HepG2 (cell line): ENCODE measurements around the gene MGAT4C. TPM values are rescaled to one million over a fixed set of nuclear protein-coding genes. Genes with fewer than 3 reads are reported as not detected.

Experiments
- ATAC-seq: fragments of 200-7000 bp; cut with Tn5 transposase; 3 replicates; pipeline ENCODE4 v1.9.1; 2020; ENCODE audit warnings: mild to moderate bottlenecking, moderate library complexity
- BruUV-seq: library from RNA; stranded (reverse); fragments of 400-500 nt; replicated peaks from 2 replicates; lab custom pipeline; 2021; lab: Mats Ljungman, UMichigan
- CTCF ChIA-PET: fragments of 300-600 bp; formaldehyde crosslinking; extraction: SDS; loops from one replicate; lab custom pipeline; 2021; ENCODE audit warnings: low total read pairs, inconsistent platforms, low intra/inter-chr PET ratio; lab: Yijun Ruan, JAX
- POLR2A ChIA-PET: fragments of 350-600 bp; sonication (Branson Sonifier 250); formaldehyde crosslinking; loops from one replicate; lab custom pipeline; 2020; ENCODE audit warnings: antibody characterized with exemption, inconsistent platforms; lab: Yijun Ruan, JAX
- DNase-seq: peaks from one replicate; pipeline ENCODE4 v3.0.0-alpha.2; 2015; ENCODE audit warnings: low spot score
- FAIRE-seq: peaks from 3 replicates; lab custom pipeline; 2011; peaks lifted over from hg19 to GRCh38; lab: Jason Lieb, UNC
- H2AFZ ChIP-seq: one replicate; pipeline ENCODE4 v1.6.1; 2011; ENCODE audit warnings: low read length, inconsistent platforms
- H3K27ac ChIP-seq: fragments of 300-600 bp; 3 replicates; pipeline ENCODE4 v1.8.0; 2011; ENCODE audit warnings: mixed run types, mild to moderate bottlenecking, mixed read lengths, low read length, inconsistent platforms; ENCODE audit not compliant: insufficient read depth; ENCODE audit errors: extremely low read length
- H3K27me3 ChIP-seq, 2 experiments: fragments of 200-600 bp in 1 of 2; 2 replicates in 1 of 2; 3 replicates in 1 of 2; pipeline versions ENCODE4 v1.6.0 to v1.8.0; 2011; ENCODE audit warnings: low read length in 2 of 2, mild to moderate bottlenecking in 2 of 2, moderate library complexity in 2 of 2, inconsistent platforms in 1 of 2; ENCODE audit not compliant: insufficient read depth in 2 of 2, control insufficient read depth in 1 of 2
- H3K36me3 ChIP-seq, 2 experiments: fragments of 200-600 bp in 1 of 2; replicated peaks in 1 of 2; 2 replicates in 1 of 2; 3 replicates in 1 of 2; pipeline versions ENCODE4 v1.5.1 to v1.8.0; 2011; ENCODE audit warnings: low read length in 2 of 2, inconsistent platforms in 1 of 2; ENCODE audit not compliant: insufficient read depth in 2 of 2, control insufficient read depth in 1 of 2
- H3K4me1 ChIP-seq: 2 replicates; pipeline ENCODE4 v1.5.1; 2012; ENCODE audit warnings: low read length, inconsistent platforms; ENCODE audit not compliant: insufficient read depth
- H3K4me2 ChIP-seq: 2 replicates; pipeline ENCODE4 v1.6.0; 2011; ENCODE audit warnings: low read depth, low read length, inconsistent platforms
- H3K4me3 ChIP-seq, 3 experiments: fragments of 200-600 bp in 1 of 3; sonication (generic), shearing (Covaris generic) in 1 of 3; replicated peaks in 1 of 3; 2 replicates each; pipeline ENCODE4 v1.5.1; 2011 to 2016; ENCODE audit warnings: low read length in 3 of 3, inconsistent platforms in 2 of 3, low read depth in 2 of 3, mild to moderate bottlenecking in 2 of 3, control low read depth in 1 of 3, mixed read lengths in 1 of 3; ENCODE audit not compliant: insufficient read depth in 1 of 3
- H3K79me2 ChIP-seq: one replicate; pipeline ENCODE4 v1.6.1; 2011; ENCODE audit warnings: low read length, inconsistent platforms; ENCODE audit not compliant: insufficient read depth
- H3K9ac ChIP-seq: 2 replicates; pipeline ENCODE4 v1.6.0; 2011; ENCODE audit warnings: mild to moderate bottlenecking, low read depth, low read length, inconsistent platforms; ENCODE audit not compliant: insufficient read depth
- H3K9me3 ChIP-seq: 2 replicates; pipeline ENCODE4 v1.5.1; 2012; ENCODE audit warnings: mild to moderate bottlenecking, low read length
- H4K20me1 ChIP-seq: 2 replicates; pipeline ENCODE4 v1.6.0; 2011; ENCODE audit warnings: inconsistent platforms, mild to moderate bottlenecking, low read length, moderate library complexity; ENCODE audit not compliant: insufficient read depth
- GPBP1L1 ChIP-seq: sonication (generic); formaldehyde crosslinking; IDR thresholded peaks from 2 replicates; pipeline ENCODE4 v1.5.0; 2020; ENCODE audit warnings: mild to moderate bottlenecking, missing genetic modification reagents
- HNF4A ChIP-seq: sonication (generic); formaldehyde crosslinking; IDR thresholded peaks from 2 replicates; pipeline ENCODE4 v1.4.0; 2020; ENCODE audit warnings: missing genetic modification reagents
- KDM6A ChIP-seq: IDR thresholded peaks from 2 replicates; pipeline ENCODE4 v1.6.1; 2016; ENCODE audit warnings: low read depth
- LBX2 ChIP-seq: sonication (generic); formaldehyde crosslinking; IDR thresholded peaks from 2 replicates; pipeline ENCODE4 v1.5.0; 2020; ENCODE audit warnings: missing genetic modification reagents, mild to moderate bottlenecking, borderline replicate concordance
- NKX3-1 ChIP-seq: sonication (generic); formaldehyde crosslinking; IDR thresholded peaks from 2 replicates; pipeline ENCODE4 v1.5.0; 2020; ENCODE audit warnings: missing genetic modification reagents
- PHF8 ChIP-seq: sonication (generic); formaldehyde crosslinking; IDR thresholded peaks from 2 replicates; pipeline ENCODE4 v1.5.0; 2020; ENCODE audit warnings: missing genetic modification reagents
- RAD51 ChIP-seq: fragments of 450-650 bp; IDR thresholded peaks from 2 replicates; pipeline ENCODE4 v1.6.1; 2016; ENCODE audit warnings: borderline replicate concordance
- TRIM24 ChIP-seq: sonication (generic); formaldehyde crosslinking; IDR thresholded peaks from 2 replicates; pipeline ENCODE4 v1.8.0; 2022; ENCODE audit warnings: mild to moderate bottlenecking, missing genetic modification reagents
- ZC3H4 ChIP-seq: sonication (generic); formaldehyde crosslinking; IDR thresholded peaks from 2 replicates; pipeline ENCODE4 v1.4.0; 2020; ENCODE audit warnings: missing genetic modification reagents, borderline replicate concordance
- ZNF496 ChIP-seq: sonication (generic); formaldehyde crosslinking; IDR thresholded peaks from 2 replicates; pipeline ENCODE4 v1.8.1; 2023; ENCODE audit warnings: mild to moderate bottlenecking, moderate library complexity, missing genetic modification reagents; ENCODE audit not compliant: insufficient replicate concordance
- ZNF781 ChIP-seq: sonication (generic); formaldehyde crosslinking; IDR thresholded peaks from 2 replicates; pipeline ENCODE4 v1.5.1; 2020; ENCODE audit warnings: borderline replicate concordance, mild to moderate bottlenecking, missing genetic modification reagents; ENCODE audit errors: not compliant biosample characterization
- WGBS: methylation state at CpG from one replicate; pipeline ENCODE4 v1.1.6; 2017; ENCODE audit warnings: low lambda C conversion rate; 5-methylcytosine and 5-hydroxymethylcytosine counted together
- in situ Hi-C: cut with HindIII; loops from 2 replicates; pipeline ENCODE4 v1.10.0; 2017; ENCODE audit warnings: low pct_unique_long_range_greater_than_20kb; ENCODE audit not compliant: extremely low pct_ligation_motif_present
- intact Hi-C: fragments of 100-400 bp; cut with micrococcal nuclease; formaldehyde crosslinking; loops from one replicate; pipeline ENCODE4 v1.10.0; 2022; ENCODE audit not compliant: unreplicated experiment
- polyA plus RNA-seq, 8 experiments: library from polyadenylated mRNA; depleted of rRNA in 3 of 8; stranded (reverse) in 7 of 8; unstranded in 1 of 8; fragments of >200 nt; fragmentation: Illumina TruSeq in 4 of 8; extraction: Trizol in 4 of 8; gene quantifications; 2 replicates each; pipeline versions ENCODE4 v1.2.1 to v1.2.3, GENCODE V29; 2011 to 2016; ENCODE audit warnings: low read depth in 4 of 8, missing spikeins in 1 of 8, mixed read lengths in 1 of 8; ENCODE audit not compliant: insufficient read depth in 1 of 8
- total RNA-seq, 5 experiments: library from RNA; depleted of rRNA; stranded (reverse); fragments of >200 nt; fragmentation: Illumina TruSeq; extraction: Trizol; gene quantifications; 2 replicates each; pipeline ENCODE4 v1.2.3, GENCODE V29; 2016; ENCODE audit warnings: low read depth in 1 of 5

MGAT4C gene
- total and polyA plus RNA-seq, 2 of the 13 experiments (the other 11 are each of a cell fraction or from before 2014, with no cell fraction given): not detected

- no peak for TF ChIP-seq NKX3-1 (CRISPR knock-in tag)
- TF ChIP-seq ZC3H4 (CRISPR knock-in tag): no peak
Measured at GRCh38 chr12:86143162-86143561, 113.0 kb downstream of the MGAT4C start (continued).

GRCh38 chr12:86139671-86140070 is 116.5 kb downstream of the MGAT4C start:
- DNase-seq: no peak
- Histone ChIP-seq H3K9me3 (no peaks in the 10 kb centered on the region), H3K9ac (no peak overlapping the region), H3K4me1 (no peaks in the 10 kb centered on the region), H3K4me2 (no peak overlapping the region), H3K27ac (no peak overlapping the region), H4K20me1 (no peaks in the 10 kb centered on the region), H3K79me2 (no peaks in the 10 kb centered on the region), H2AFZ (no peak overlapping the region), H3K4me3 (no peak overlapping the region), H3K27me3 (no peaks in the 10 kb centered on the region), H3K36me3 (no peaks in the 10 kb centered on the region)
- no peak for TF ChIP-seq PHF8 (CRISPR knock-in tag)
- TF ChIP-seq TRIM24 (CRISPR knock-in tag): no peak
- in situ Hi-C loops: no loop called here
- intact Hi-C loops: no loop called here
- no TSS peak for BruUV-seq
- ATAC-seq: no peak
- WGBS: 2% methylated on average over 1 of the region's 1 CpG
- ChIA-PET POLR2A (no interaction called here), CTCF (no interaction called here)
- FAIRE-seq: no peak

- H3K27me3 ChIP-seq: no peaks in the 10 kb centered on the region
- H2AFZ ChIP-seq: no peak overlapping the region
- WGBS: 25% methylated on average over 2 of the region's 2 CpGs
- no TSS peak for BruUV-seq
- no peaks in the 10 kb centered on the region for H3K36me3 ChIP-seq
- DNase-seq (no peak), FAIRE-seq (no peak), ATAC-seq (no peak)
- in situ Hi-C loops (no loop called here), intact Hi-C loops (no loop called here)
- no peaks in the 10 kb centered on the region for H3K9me3 ChIP-seq
- H3K4me3 ChIP-seq: no peak overlapping the region
- no peak overlapping the region for H3K27ac ChIP-seq
- H4K20me1 ChIP-seq: no peaks in the 10 kb centered on the region
- ChIA-PET POLR2A (no interaction called here), CTCF (no interaction called here)
- no peaks in the 10 kb centered on the region for H3K79me2 ChIP-seq
- H3K9ac ChIP-seq: no peak overlapping the region
- TF ChIP-seq LBX2 (CRISPR knock-in tag): no peak
- TF ChIP-seq GPBP1L1 (CRISPR knock-in tag): no peak
- no peak for TF ChIP-seq KDM6A (CRISPR knock-in tag)
- TF ChIP-seq HNF4A (CRISPR knock-in tag): no peak
- TF ChIP-seq RAD51: no peak
- no peak for TF ChIP-seq ZNF781 (CRISPR knock-in tag)
- no peak for TF ChIP-seq ZNF496 (CRISPR knock-in tag)
- H3K4me2 ChIP-seq: no peak overlapping the region
- H3K4me1 ChIP-seq: no peaks in the 10 kb centered on the region
Measured at GRCh38 chr12:86138770-86139169, 117.4 kb downstream of the MGAT4C start.
